Fibroblast of lung (primary cell): ENCODE measurements around the gene FXYD6. TPM values are rescaled to one million over a fixed set of nuclear protein-coding genes. Genes with fewer than 3 reads are reported as not detected.

ENCODE experiments used
- DNase-seq, 2 donors: peaks; one replicate each; pipeline versions ENCODE4 v3.0.0 to v3.0.0-alpha.2; 2010; ENCODE audit warnings: low read depth in 2 of 2
- H2AFZ ChIP-seq: 2 replicates; pipeline ENCODE4 v1.5.1; 2012; ENCODE audit warnings: low read length, control low read depth, inconsistent platforms
- H3K27ac ChIP-seq: 2 replicates; pipeline ENCODE4 v1.5.1; 2011; ENCODE audit warnings: low read length, control low read depth; ENCODE audit not compliant: insufficient read depth
- H3K27me3 ChIP-seq: 2 replicates; pipeline ENCODE4 v1.5.1; 2011; ENCODE audit warnings: mild to moderate bottlenecking, low read length; ENCODE audit not compliant: control insufficient read depth, insufficient read depth
- H3K36me3 ChIP-seq: 2 replicates; pipeline ENCODE4 v1.5.1; 2011; ENCODE audit warnings: low read length; ENCODE audit not compliant: control insufficient read depth, insufficient read depth
- H3K4me1 ChIP-seq: 2 replicates; pipeline ENCODE4 v1.5.1; 2011; ENCODE audit warnings: low read length; ENCODE audit not compliant: control insufficient read depth, insufficient read depth; ENCODE audit errors: extremely low read depth
- H3K4me2 ChIP-seq: 2 replicates; pipeline ENCODE4 v1.5.1; 2011; ENCODE audit warnings: low read length, control low read depth; ENCODE audit not compliant: insufficient read depth; ENCODE audit errors: extremely low read depth
- H3K4me3 ChIP-seq, 4 experiments: fragments of 200-600 bp in 1 of 4; sonication (generic) in 1 of 4; replicated peaks in 1 of 4; 2 replicates each; pipeline ENCODE4 v1.5.1; 2011 to 2016; ENCODE audit warnings: low read length in 4 of 4, low read depth in 3 of 4, mild to moderate bottlenecking in 3 of 4, control low read depth in 2 of 4, inconsistent platforms in 1 of 4, mixed read lengths in 1 of 4; ENCODE audit not compliant: insufficient read depth in 1 of 4; ENCODE audit errors: control extremely low read depth in 1 of 4
- H3K79me2 ChIP-seq: 2 replicates; pipeline ENCODE4 v1.5.1; 2012; ENCODE audit warnings: mild to moderate bottlenecking, low read length, inconsistent platforms; ENCODE audit not compliant: control insufficient read depth, insufficient read depth
- H3K9ac ChIP-seq: 2 replicates; pipeline ENCODE4 v1.5.1; 2011; ENCODE audit warnings: mild to moderate bottlenecking, low read length, control low read depth; ENCODE audit not compliant: insufficient read depth
- H3K9me3 ChIP-seq: 2 replicates; pipeline ENCODE4 v1.5.1; 2012; ENCODE audit warnings: low read depth, low read length; ENCODE audit not compliant: control insufficient read depth, insufficient read depth
- H4K20me1 ChIP-seq: 2 replicates; pipeline ENCODE4 v1.5.1; 2011; ENCODE audit warnings: low read length; ENCODE audit not compliant: control insufficient read depth, insufficient read depth; ENCODE audit errors: extremely low read depth
- CTCF ChIP-seq, 2 donors: IDR thresholded peaks in 1 of 2; conservative IDR thresholded peaks in 1 of 2; 1 replicate in 1 of 2; 2 replicates in 1 of 2; pipeline ENCODE4 v1.5.1; 2011 to 2012; ENCODE audit warnings: low read length in 2 of 2, control low read depth in 1 of 2, inconsistent platforms in 1 of 2, low read depth in 1 of 2, mild to moderate bottlenecking in 1 of 2
- EZH2 ChIP-seq: IDR thresholded peaks from 2 replicates; pipeline ENCODE4 v1.5.1; 2012; ENCODE audit warnings: low read length, control low read depth, mild to moderate bottlenecking; ENCODE audit errors: missing control alignments
- polyA plus RNA-seq, 2 donors: library from polyadenylated mRNA; depleted of rRNA in 1 of 2; stranded (reverse) in 1 of 2; unstranded in 1 of 2; fragments of >200 nt; gene quantifications; 2 replicates each; pipeline ENCODE4 v1.2.1, GENCODE V29; 2011 to 2012; ENCODE audit warnings: missing spikeins in 1 of 2
- total RNA-seq: library from RNA; depleted of rRNA; stranded (reverse); fragments of >200 nt; gene quantifications from 2 replicates; pipeline ENCODE4 v1.2.1, GENCODE V29; 2014

The FXYD6 gene
- total and polyA plus RNA-seq, 2 donors (not counting 1 experiment from before 2014, with no cell fraction given), result 0.43 to 5.1 TPM

GRCh38 chr11:117881217-117881616 lies 4.8 kb upstream of the FXYD6 start:
- H3K9ac ChIP-seq, result no peak overlapping the region
- H3K4me2 ChIP-seq, result no peak overlapping the region
- H2AFZ ChIP-seq, result no peak overlapping the region
- no peaks in the 10 kb centered on the region for H3K4me1 ChIP-seq
- H4K20me1 ChIP-seq, result no peaks in the 10 kb centered on the region
- H3K79me2 ChIP-seq, result no peaks in the 10 kb centered on the region
- H3K9me3 ChIP-seq, result no peaks in the 10 kb centered on the region
- no peaks in the 10 kb centered on the region for H3K36me3 ChIP-seq
- no peak overlapping the region for H3K4me3 ChIP-seq
- DNase-seq, result no peak
- no peak overlapping the region for H3K27ac ChIP-seq
- TF ChIP-seq CTCF (conservative IDR thresholded peaks at IDR 0.05 in 1 of 2, IDR thresholded peaks at IDR 0.05 in 1 of 2; ENCODE audit: low read depth in 1 of 2, low read length in 2 of 2), result no peak
- TF ChIP-seq EZH2, result no peak
- peaks cover 13% of the 10 kb centered on the region for H3K27me3 ChIP-seq

GRCh38 chr11:117879516-117880480 lies 3.3 kb upstream of the FXYD6 start:
- Histone ChIP-seq H3K4me3 (no peak overlapping the region), H3K79me2 (no peaks in the 10 kb centered on the region), H2AFZ (no peak overlapping the region), H3K36me3 (no peaks in the 10 kb centered on the region), H3K27ac (no peak overlapping the region), H3K4me2 (no peak overlapping the region), H3K9ac (no peak overlapping the region), H4K20me1 (no peaks in the 10 kb centered on the region), H3K9me3 (no peaks in the 10 kb centered on the region), H3K27me3 (peaks cover 27% of the 10 kb centered on the region), H3K4me1 (no peaks in the 10 kb centered on the region)
- DNase-seq, result no peak
- TF ChIP-seq CTCF (conservative IDR thresholded peaks at IDR 0.05 in 1 of 2, IDR thresholded peaks at IDR 0.05 in 1 of 2; ENCODE audit: low read depth in 1 of 2, low read length in 2 of 2) (no peak), EZH2 (no peak)

GRCh38 chr11:117878939-117879475 lies 2.5 kb upstream of the FXYD6 start:
- Histone ChIP-seq H3K27ac (no peak overlapping the region), H4K20me1 (no peaks in the 10 kb centered on the region), H3K36me3 (no peaks in the 10 kb centered on the region), H3K4me2 (no peak overlapping the region), H2AFZ (no peak overlapping the region), H3K9ac (no peak overlapping the region), H3K4me3 (no peak overlapping the region), H3K27me3 (peaks cover 27% of the 10 kb centered on the region), H3K4me1 (no peaks in the 10 kb centered on the region), H3K79me2 (no peaks in the 10 kb centered on the region), H3K9me3 (no peaks in the 10 kb centered on the region)
- DNase-seq, result no peak
- no peak for TF ChIP-seq CTCF (conservative IDR thresholded peaks at IDR 0.05 in 1 of 2, IDR thresholded peaks at IDR 0.05 in 1 of 2; ENCODE audit: low read depth in 1 of 2, low read length in 2 of 2)
- TF ChIP-seq EZH2, result no peak
